HepG2 (cell line): ENCODE data around the gene STARD10. TPM values are rescaled to one million over a fixed set of nuclear protein-coding genes. Genes with fewer than 3 reads are reported as not detected.

Experiments used
- ATAC-seq: fragments of 200-7000 bp; cut with Tn5 transposase; 3 replicates; pipeline ENCODE4 v1.9.1; 2020; ENCODE audit warnings: mild to moderate bottlenecking, moderate library complexity
- BruUV-seq: library from RNA; stranded (reverse); fragments of 400-500 nt; replicated peaks from 2 replicates; lab custom pipeline; 2021; lab: Mats Ljungman, UMichigan
- CTCF ChIA-PET: fragments of 300-600 bp; formaldehyde crosslinking; extraction: SDS; loops from one replicate; lab custom pipeline; 2021; ENCODE audit warnings: low total read pairs, inconsistent platforms, low intra/inter-chr PET ratio; lab: Yijun Ruan, JAX
- POLR2A ChIA-PET: fragments of 350-600 bp; sonication (Branson Sonifier 250); formaldehyde crosslinking; loops from one replicate; lab custom pipeline; 2020; ENCODE audit warnings: antibody characterized with exemption, inconsistent platforms; lab: Yijun Ruan, JAX
- DNase-seq: peaks from one replicate; pipeline ENCODE4 v3.0.0-alpha.2; 2015; ENCODE audit warnings: low spot score
- FAIRE-seq: peaks from 3 replicates; lab custom pipeline; 2011; peaks lifted over from hg19 to GRCh38; lab: Jason Lieb, UNC
- H2AFZ ChIP-seq: one replicate; pipeline ENCODE4 v1.6.1; 2011; ENCODE audit warnings: low read length, inconsistent platforms
- H3K27ac ChIP-seq: fragments of 300-600 bp; 3 replicates; pipeline ENCODE4 v1.8.0; 2011; ENCODE audit warnings: mixed run types, mild to moderate bottlenecking, mixed read lengths, low read length, inconsistent platforms; ENCODE audit not compliant: insufficient read depth; ENCODE audit errors: extremely low read length
- H3K27me3 ChIP-seq, 2 experiments: fragments of 200-600 bp in 1 of 2; 2 replicates in 1 of 2; 3 replicates in 1 of 2; pipeline versions ENCODE4 v1.6.0 to v1.8.0; 2011; ENCODE audit warnings: low read length in 2 of 2, mild to moderate bottlenecking in 2 of 2, moderate library complexity in 2 of 2, inconsistent platforms in 1 of 2; ENCODE audit not compliant: insufficient read depth in 2 of 2, control insufficient read depth in 1 of 2
- H3K36me3 ChIP-seq, 2 experiments: fragments of 200-600 bp in 1 of 2; replicated peaks in 1 of 2; 2 replicates in 1 of 2; 3 replicates in 1 of 2; pipeline versions ENCODE4 v1.5.1 to v1.8.0; 2011; ENCODE audit warnings: low read length in 2 of 2, inconsistent platforms in 1 of 2; ENCODE audit not compliant: insufficient read depth in 2 of 2, control insufficient read depth in 1 of 2
- H3K4me1 ChIP-seq: 2 replicates; pipeline ENCODE4 v1.5.1; 2012; ENCODE audit warnings: low read length, inconsistent platforms; ENCODE audit not compliant: insufficient read depth
- H3K4me2 ChIP-seq: 2 replicates; pipeline ENCODE4 v1.6.0; 2011; ENCODE audit warnings: low read depth, low read length, inconsistent platforms
- H3K4me3 ChIP-seq, 3 experiments: fragments of 200-600 bp in 1 of 3; sonication (generic), shearing (Covaris generic) in 1 of 3; replicated peaks in 1 of 3; 2 replicates each; pipeline ENCODE4 v1.5.1; 2011 to 2016; ENCODE audit warnings: low read length in 3 of 3, inconsistent platforms in 2 of 3, low read depth in 2 of 3, mild to moderate bottlenecking in 2 of 3, control low read depth in 1 of 3, mixed read lengths in 1 of 3; ENCODE audit not compliant: insufficient read depth in 1 of 3
- H3K79me2 ChIP-seq: one replicate; pipeline ENCODE4 v1.6.1; 2011; ENCODE audit warnings: low read length, inconsistent platforms; ENCODE audit not compliant: insufficient read depth
- H3K9ac ChIP-seq: 2 replicates; pipeline ENCODE4 v1.6.0; 2011; ENCODE audit warnings: mild to moderate bottlenecking, low read depth, low read length, inconsistent platforms; ENCODE audit not compliant: insufficient read depth
- H3K9me3 ChIP-seq: 2 replicates; pipeline ENCODE4 v1.5.1; 2012; ENCODE audit warnings: mild to moderate bottlenecking, low read length
- H4K20me1 ChIP-seq: 2 replicates; pipeline ENCODE4 v1.6.0; 2011; ENCODE audit warnings: inconsistent platforms, mild to moderate bottlenecking, low read length, moderate library complexity; ENCODE audit not compliant: insufficient read depth
- BCL6 ChIP-seq: IDR thresholded peaks from 2 replicates; pipeline ENCODE4 v1.6.1; 2016; ENCODE audit warnings: missing genetic modification reagents, missing compliant biosample characterization
- SAP130 ChIP-seq: IDR thresholded peaks from 2 replicates; pipeline ENCODE4 v1.6.1; 2016; ENCODE audit warnings: low read depth
- ZFP1 ChIP-seq: IDR thresholded peaks from 2 replicates; pipeline ENCODE4 v1.6.1; 2016
- ZNF383 ChIP-seq: sonication (generic); formaldehyde crosslinking; IDR thresholded peaks from 2 replicates; pipeline ENCODE4 v1.4.0; 2020; ENCODE audit warnings: missing genetic modification reagents, mild to moderate bottlenecking, borderline replicate concordance
- ZNF552 ChIP-seq: sonication (generic); formaldehyde crosslinking; IDR thresholded peaks from 2 replicates; pipeline ENCODE4 v1.9.0; 2022; ENCODE audit warnings: missing genetic modification reagents, mild to moderate bottlenecking, borderline replicate concordance
- ZNF629 ChIP-seq: sonication (generic); formaldehyde crosslinking; conservative IDR thresholded peaks from 2 replicates; pipeline ENCODE4 v1.5.0; 2020; ENCODE audit warnings: missing genetic modification reagents
- WGBS: methylation state at CpG from one replicate; pipeline ENCODE4 v1.1.6; 2017; ENCODE audit warnings: low lambda C conversion rate; 5-methylcytosine and 5-hydroxymethylcytosine counted together
- in situ Hi-C: cut with HindIII; loops from 2 replicates; pipeline ENCODE4 v1.10.0; 2017; ENCODE audit warnings: low pct_unique_long_range_greater_than_20kb; ENCODE audit not compliant: extremely low pct_ligation_motif_present
- intact Hi-C: fragments of 100-400 bp; cut with micrococcal nuclease; formaldehyde crosslinking; loops from one replicate; pipeline ENCODE4 v1.10.0; 2022; ENCODE audit not compliant: unreplicated experiment
- polyA plus RNA-seq, 8 experiments: library from polyadenylated mRNA; depleted of rRNA in 3 of 8; stranded (reverse) in 7 of 8; unstranded in 1 of 8; fragments of >200 nt; fragmentation: Illumina TruSeq in 4 of 8; extraction: Trizol in 4 of 8; gene quantifications; 2 replicates each; pipeline versions ENCODE4 v1.2.1 to v1.2.3, GENCODE V29; 2011 to 2016; ENCODE audit warnings: low read depth in 4 of 8, missing spikeins in 1 of 8, mixed read lengths in 1 of 8; ENCODE audit not compliant: insufficient read depth in 1 of 8
- total RNA-seq, 5 experiments: library from RNA; depleted of rRNA; stranded (reverse); fragments of >200 nt; fragmentation: Illumina TruSeq; extraction: Trizol; gene quantifications; 2 replicates each; pipeline ENCODE4 v1.2.3, GENCODE V29; 2016; ENCODE audit warnings: low read depth in 1 of 5
- TF ChIP-seq, protein P1 (sequence below): sonication (generic); formaldehyde crosslinking; IDR thresholded peaks from 2 replicates; pipeline ENCODE4 v1.9.0; 2021; ENCODE audit warnings: mild to moderate bottlenecking, missing genetic modification reagents
- TF ChIP-seq, protein P2 (sequence below): sonication (generic); formaldehyde crosslinking; IDR thresholded peaks from 2 replicates; pipeline ENCODE4 v1.5.0; 2020; ENCODE audit warnings: missing genetic modification reagents

STARD10 gene
- total and polyA plus RNA-seq, 2 of the 13 experiments (the other 11 are each of a cell fraction or from before 2014, with no cell fraction given): 260 to 341 TPM

DNA sequence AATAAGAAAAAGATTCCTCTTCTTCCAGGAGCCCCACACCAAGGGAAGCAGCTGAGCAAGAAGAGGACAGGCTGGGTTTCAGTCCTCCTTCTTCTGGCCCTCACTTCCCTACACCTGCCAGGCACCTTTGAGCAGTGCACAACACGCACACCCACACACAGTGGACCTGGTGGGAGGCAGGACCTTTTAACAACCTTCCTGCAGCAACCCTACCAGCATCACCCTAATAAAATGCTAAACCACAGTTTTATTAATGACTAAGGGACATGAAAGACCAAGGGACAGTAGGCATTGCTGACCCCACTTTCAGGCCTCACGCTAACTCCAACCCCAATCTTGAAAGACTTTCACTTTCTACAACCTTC lies 53.8 kb downstream of the STARD10 start (continued):
- TF ChIP-seq, protein P1, sequence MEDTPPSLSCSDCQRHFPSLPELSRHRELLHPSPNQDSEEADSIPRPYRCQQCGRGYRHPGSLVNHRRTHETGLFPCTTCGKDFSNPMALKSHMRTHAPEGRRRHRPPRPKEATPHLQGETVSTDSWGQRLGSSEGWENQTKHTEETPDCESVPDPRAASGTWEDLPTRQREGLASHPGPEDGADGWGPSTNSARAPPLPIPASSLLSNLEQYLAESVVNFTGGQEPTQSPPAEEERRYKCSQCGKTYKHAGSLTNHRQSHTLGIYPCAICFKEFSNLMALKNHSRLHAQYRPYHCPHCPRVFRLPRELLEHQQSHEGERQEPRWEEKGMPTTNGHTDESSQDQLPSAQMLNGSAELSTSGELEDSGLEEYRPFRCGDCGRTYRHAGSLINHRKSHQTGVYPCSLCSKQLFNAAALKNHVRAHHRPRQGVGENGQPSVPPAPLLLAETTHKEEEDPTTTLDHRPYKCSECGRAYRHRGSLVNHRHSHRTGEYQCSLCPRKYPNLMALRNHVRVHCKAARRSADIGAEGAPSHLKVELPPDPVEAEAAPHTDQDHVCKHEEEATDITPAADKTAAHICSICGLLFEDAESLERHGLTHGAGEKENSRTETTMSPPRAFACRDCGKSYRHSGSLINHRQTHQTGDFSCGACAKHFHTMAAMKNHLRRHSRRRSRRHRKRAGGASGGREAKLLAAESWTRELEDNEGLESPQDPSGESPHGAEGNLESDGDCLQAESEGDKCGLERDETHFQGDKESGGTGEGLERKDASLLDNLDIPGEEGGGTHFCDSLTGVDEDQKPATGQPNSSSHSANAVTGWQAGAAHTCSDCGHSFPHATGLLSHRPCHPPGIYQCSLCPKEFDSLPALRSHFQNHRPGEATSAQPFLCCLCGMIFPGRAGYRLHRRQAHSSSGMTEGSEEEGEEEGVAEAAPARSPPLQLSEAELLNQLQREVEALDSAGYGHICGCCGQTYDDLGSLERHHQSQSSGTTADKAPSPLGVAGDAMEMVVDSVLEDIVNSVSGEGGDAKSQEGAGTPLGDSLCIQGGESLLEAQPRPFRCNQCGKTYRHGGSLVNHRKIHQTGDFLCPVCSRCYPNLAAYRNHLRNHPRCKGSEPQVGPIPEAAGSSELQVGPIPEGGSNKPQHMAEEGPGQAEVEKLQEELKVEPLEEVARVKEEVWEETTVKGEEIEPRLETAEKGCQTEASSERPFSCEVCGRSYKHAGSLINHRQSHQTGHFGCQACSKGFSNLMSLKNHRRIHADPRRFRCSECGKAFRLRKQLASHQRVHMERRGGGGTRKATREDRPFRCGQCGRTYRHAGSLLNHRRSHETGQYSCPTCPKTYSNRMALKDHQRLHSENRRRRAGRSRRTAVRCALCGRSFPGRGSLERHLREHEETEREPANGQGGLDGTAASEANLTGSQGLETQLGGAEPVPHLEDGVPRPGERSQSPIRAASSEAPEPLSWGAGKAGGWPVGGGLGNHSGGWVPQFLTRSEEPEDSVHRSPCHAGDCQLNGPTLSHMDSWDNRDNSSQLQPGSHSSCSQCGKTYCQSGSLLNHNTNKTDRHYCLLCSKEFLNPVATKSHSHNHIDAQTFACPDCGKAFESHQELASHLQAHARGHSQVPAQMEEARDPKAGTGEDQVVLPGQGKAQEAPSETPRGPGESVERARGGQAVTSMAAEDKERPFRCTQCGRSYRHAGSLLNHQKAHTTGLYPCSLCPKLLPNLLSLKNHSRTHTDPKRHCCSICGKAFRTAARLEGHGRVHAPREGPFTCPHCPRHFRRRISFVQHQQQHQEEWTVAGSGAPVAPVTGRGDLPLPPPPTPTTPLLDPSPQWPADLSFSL: no peak
- TF ChIP-seq ZNF552 (CRISPR knock-in tag): no peak

DNA sequence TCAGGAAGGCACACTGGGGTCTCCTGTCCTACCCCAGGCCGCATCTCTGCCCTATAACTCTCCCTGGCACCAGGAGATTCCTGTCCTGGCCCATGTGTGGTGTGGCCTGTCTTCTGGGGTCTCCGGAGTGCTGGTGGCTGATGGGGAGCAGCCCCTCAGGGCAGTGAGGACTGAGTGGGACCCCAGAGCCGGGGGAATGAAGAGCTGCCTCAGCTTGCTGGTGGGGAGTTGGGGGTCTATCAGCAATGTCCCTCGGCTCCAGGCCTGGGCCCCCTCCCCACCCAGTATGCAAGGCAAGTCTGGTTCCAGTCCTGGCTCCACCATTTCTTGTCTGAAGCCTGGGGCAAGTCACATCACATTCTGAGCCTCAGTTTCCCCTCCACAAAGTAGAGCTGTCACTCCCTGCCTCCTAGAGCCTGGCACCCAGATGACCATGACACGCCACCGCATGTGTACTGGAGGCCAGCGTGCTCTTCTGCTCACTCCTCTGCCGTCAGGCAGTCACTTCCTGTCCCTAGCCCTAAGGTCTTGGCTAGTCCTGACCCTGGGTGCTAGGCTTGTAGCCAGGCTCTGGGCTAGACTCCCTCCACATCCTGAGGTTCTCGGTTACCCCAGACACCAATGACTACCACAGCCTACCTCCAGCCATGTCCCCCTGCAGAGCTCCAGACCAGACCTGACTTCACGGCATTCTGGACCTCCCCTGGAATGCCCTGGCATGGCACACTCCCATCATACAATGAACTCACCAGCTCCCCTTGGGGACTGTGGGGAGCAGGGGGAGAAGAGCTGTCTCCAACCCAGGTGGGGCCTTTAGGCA lies 54.4 kb downstream of the STARD10 start:
- POLR2A ChIA-PET: no interaction called here
- Histone ChIP-seq H3K4me3 (no peak overlapping the region), H3K9me3 (no peaks in the 10 kb centered on the region), H3K36me3 (peaks cover 5 to 32% of the 10 kb centered on the region in 2 experiments; a peak in 4 of 5 replicates), H3K27ac (no peak overlapping the region), H2AFZ (no peak overlapping the region), H3K79me2 (peaks cover 86% of the 10 kb centered on the region), H4K20me1 (peaks cover 6% of the 10 kb centered on the region; the same call in 1 of the 2 replicates), H3K27me3 (no peaks in the 10 kb centered on the region), H3K4me2 (no peak overlapping the region), H3K9ac (no peak overlapping the region), H3K4me1 (peaks cover 64% of the 10 kb centered on the region)
- in situ Hi-C loops: no loop called here
- WGBS: 98% methylated on average over 8 of the region's 10 CpGs
- CTCF ChIA-PET: no interaction called here
- BruUV-seq: no TSS peak
- DNase-seq (no peak), ATAC-seq (no peak), FAIRE-seq (no peak)
- intact Hi-C loops: no loop called here
- TF ChIP-seq ZNF629 (CRISPR knock-in tag) (no peak), ZFP1 (CRISPR knock-in tag) (no peak), ZNF383 (CRISPR knock-in tag) (no peak), BCL6 (CRISPR knock-in tag) (no peak), SAP130 (CRISPR knock-in tag) (no peak)
- TF ChIP-seq, protein P2, sequence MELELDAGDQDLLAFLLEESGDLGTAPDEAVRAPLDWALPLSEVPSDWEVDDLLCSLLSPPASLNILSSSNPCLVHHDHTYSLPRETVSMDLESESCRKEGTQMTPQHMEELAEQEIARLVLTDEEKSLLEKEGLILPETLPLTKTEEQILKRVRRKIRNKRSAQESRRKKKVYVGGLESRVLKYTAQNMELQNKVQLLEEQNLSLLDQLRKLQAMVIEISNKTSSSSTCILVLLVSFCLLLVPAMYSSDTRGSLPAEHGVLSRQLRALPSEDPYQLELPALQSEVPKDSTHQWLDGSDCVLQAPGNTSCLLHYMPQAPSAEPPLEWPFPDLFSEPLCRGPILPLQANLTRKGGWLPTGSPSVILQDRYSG (CRISPR knock-in tag): no peak
- TF ChIP-seq, protein P1: no peak
